Epithelial cell of proximal tubule (primary cell): ENCODE data around the gene MCM9. TPM values are rescaled to one million over a fixed set of nuclear protein-coding genes. Genes with fewer than 3 reads are reported as not detected.
A peak's percentile ranks its signal among the peaks of the same experiment; 100 is the strongest.

Source experiments
- DNase-seq: peaks from one replicate; pipeline ENCODE4 v3.0.0-alpha.2; 2011; ENCODE audit warnings: low read depth
- H3K4me3 ChIP-seq: 2 replicates; pipeline ENCODE4 v1.5.1; 2011; ENCODE audit warnings: low read depth, mild to moderate bottlenecking, low read length
- CTCF ChIP-seq: conservative IDR thresholded peaks from 2 replicates; pipeline ENCODE4 v1.5.1; 2012; ENCODE audit warnings: low read depth, mild to moderate bottlenecking, low read length
- total RNA-seq: library from RNA; depleted of rRNA; stranded (reverse); fragments of >200 nt; gene quantifications from 2 replicates; pipeline ENCODE4 v1.2.3, GENCODE V29; 2015

Gene MCM9
- 9.6 and 15.5 TPM in 2 replicates for total RNA-seq

- no peak for DNase-seq
- peak within 1 kb of the TSS; percentile 79 for H3K4me3 ChIP-seq
- no peak for TF ChIP-seq CTCF
Observed at GRCh38 chr6:118934461-118935330, at the start of gene MCM9. Gene MCM9, minus strand, starts transcription at chr6:118935159. Its CDS starts 3,436 bp downstream, at chr6:118931723.

GRCh38 chr6:118984342-118984741 is 49.4 kb upstream of the MCM9 start:
- no peak for TF ChIP-seq CTCF
- no peak overlapping the region for H3K4me3 ChIP-seq
- no peak for DNase-seq

- DNase-seq: no peak
- TF ChIP-seq CTCF: no peak
- no peak overlapping the region for H3K4me3 ChIP-seq
Observed at GRCh38 chr6:118982575-118982911, 47.6 kb upstream of the MCM9 start.

GRCh38 chr6:118981884-118982574 is 47.1 kb upstream of the MCM9 start:
- DNase-seq: no peak
- TF ChIP-seq CTCF: no peak
- no peak overlapping the region for H3K4me3 ChIP-seq

GRCh38 chr6:118980063-118980462 is 45.1 kb upstream of the MCM9 start:
- no peak for DNase-seq
- H3K4me3 ChIP-seq: no peak overlapping the region
- TF ChIP-seq CTCF: no peak

- no peak for DNase-seq
- no peak overlapping the region for H3K4me3 ChIP-seq
- no peak for TF ChIP-seq CTCF
Observed at GRCh38 chr6:118974790-118975189, 39.8 kb upstream of the MCM9 start.

GRCh38 chr6:118971682-118972081 is 36.7 kb upstream of the MCM9 start:
- no peak for TF ChIP-seq CTCF
- H3K4me3 ChIP-seq: no peak overlapping the region
- DNase-seq: no peak
